ENCODE data around the gene PCSK9. TPM values are rescaled to one million over a fixed set of nuclear protein-coding genes. Genes with fewer than 3 reads are reported as not detected.
A peak's percentile ranks its signal among the peaks of the same experiment; 100 is the strongest.

The PCSK9 gene
- total and polyA plus RNA-seq, 2 experiments from 2014 or later, result 77.6 to 327 TPM

GRCh38 chr1:54995013-54995760, 44.2 kb upstream of the PCSK9 start:
- Mint-ChIP-seq H3K27me3 (ENCODE audit: insufficient read depth, low read depth, poor library complexity) (peaks cover 48% of the 10 kb centered on the region), H3K4me1 (peaks cover 43% of the 10 kb centered on the region), H3K36me3 (ENCODE audit: low read depth) (no peaks in the 10 kb centered on the region), H3K4me3 (peak overlapping the region; percentile 28; the same call in 2 of the 3 replicates), H3K27ac (0 out of 2 replicates have a peak overlapping the region, but pooled peaks have one; percentile 6), H3K9me3 (no peaks in the 10 kb centered on the region; the same call in 2 of the 3 replicates)
- Histone ChIP-seq H3K4me3 (peak overlapping the region; percentile 27; the same call in 1 of the 2 replicates), H3K9me2 (ENCODE audit: insufficient read depth) (no peaks in the 10 kb centered on the region), H3K36me3 (ENCODE audit: insufficient read depth) (no peaks in the 10 kb centered on the region), H3K4me2 (peak overlapping the region; percentile 72), H3K27me3 (ENCODE audit: insufficient read depth) (peaks cover 36% of the 10 kb centered on the region), H4K20me1 (replicated peaks; ENCODE audit: insufficient read depth) (no peaks in the 10 kb centered on the region; the same call in 1 of the 2 replicates), H3K79me2 (replicated peaks; ENCODE audit: insufficient read depth) (no peaks in the 10 kb centered on the region), H3F3A (replicated peaks; ENCODE audit: low read depth) (peaks cover 3% of the 10 kb centered on the region; the same call in 1 of the 2 replicates), H2AFZ (no peak overlapping the region), H3K27ac (ENCODE audit: low read depth) (peak overlapping the region; percentile 79), H3K4me1 (ENCODE audit: insufficient read depth) (peaks cover 37% of the 10 kb centered on the region)
- peak; percentile 56 for DNase-seq (ENCODE audit: low spot score)
- ATAC-seq, result 0 out of 3 replicates have a peak, but pooled peaks have one; percentile 1
- no peak for TF ChIP-seq ETS1 (IDR thresholded peaks at IDR 0.05)
- no peak for TF ChIP-seq JUNB (IDR thresholded peaks at IDR 0.05; ENCODE audit: unreplicated experiment)

GRCh38 chr1:54995835-54996234, 43.5 kb upstream of the PCSK9 start:
- Histone ChIP-seq H4K20me1 (replicated peaks; ENCODE audit: insufficient read depth) (no peaks in the 10 kb centered on the region; the same call in 1 of the 2 replicates), H3K27ac (ENCODE audit: low read depth) (no peak overlapping the region), H3K9me2 (ENCODE audit: insufficient read depth) (no peaks in the 10 kb centered on the region), H3K4me3 (peak overlapping the region; percentile 27; the same call in 1 of the 2 replicates), H3K4me2 (peak overlapping the region; percentile 72), H3K4me1 (ENCODE audit: insufficient read depth) (peaks cover 37% of the 10 kb centered on the region), H2AFZ (no peak overlapping the region), H3K79me2 (replicated peaks; ENCODE audit: insufficient read depth) (no peaks in the 10 kb centered on the region), H3F3A (replicated peaks; ENCODE audit: low read depth) (peaks cover 3% of the 10 kb centered on the region; the same call in 1 of the 2 replicates), H3K27me3 (ENCODE audit: insufficient read depth) (peaks cover 43% of the 10 kb centered on the region), H3K36me3 (ENCODE audit: insufficient read depth) (no peaks in the 10 kb centered on the region)
- Mint-ChIP-seq H3K27me3 (ENCODE audit: insufficient read depth, low read depth, poor library complexity) (peaks cover 48% of the 10 kb centered on the region), H3K36me3 (ENCODE audit: low read depth) (no peaks in the 10 kb centered on the region), H3K4me1 (peaks cover 40% of the 10 kb centered on the region), H3K4me3 (no peak overlapping the region; the same call in 2 of the 3 replicates), H3K27ac (no peak overlapping the region), H3K9me3 (no peaks in the 10 kb centered on the region; the same call in 2 of the 3 replicates)
- DNase-seq (ENCODE audit: low spot score), result no peak
- ATAC-seq, result no peak
- TF ChIP-seq ETS1 (IDR thresholded peaks at IDR 0.05) (no peak), REST (IDR thresholded peaks at IDR 0.05; ENCODE audit: unreplicated experiment) (no peak)
